Activated T-cell treated with anti-CD3 and anti-CD28 coated beads, Interleukin-2, amount 50 U/mL, for 72 hours (primary cell): Measurements from ENCODE around the gene CRELD2. TPM values are rescaled to one million over a fixed set of nuclear protein-coding genes. Genes with fewer than 3 reads are reported as not detected.

Source experiments
- ATAC-seq, 2 donors: fragments of 150-1000 bp; cut with Tn5 transposase; replicated peaks in 1 of 2; 2 replicates each; pipeline ENCODE4 v1.10.0; 2021; ENCODE audit warnings: moderate library complexity in 2 of 2, mild to moderate bottlenecking in 1 of 2
- DNase-seq, 2 donors: peaks; one replicate each; pipeline ENCODE4 v3.0.0; 2021 to 2022; ENCODE audit warnings: mixed read lengths in 1 of 2
- H3K27ac Mint-ChIP-seq: one replicate; pipeline ENCODE4 v1.8.0; 2022; ENCODE audit warnings: mild to moderate bottlenecking, moderate library complexity, mixed read lengths
- H3K27me3 Mint-ChIP-seq: one replicate; pipeline ENCODE4 v1.8.0; 2022; ENCODE audit warnings: low read depth, mixed read lengths
- H3K36me3 Mint-ChIP-seq, 2 donors: one replicate each; pipeline ENCODE4 v1.8.0; 2022; ENCODE audit warnings: mixed read lengths in 2 of 2, mild to moderate bottlenecking in 1 of 2; ENCODE audit not compliant: insufficient read depth in 2 of 2
- H3K4me1 Mint-ChIP-seq: one replicate; pipeline ENCODE4 v1.8.0; 2022; ENCODE audit warnings: low read depth, mixed read lengths
- H3K4me3 Mint-ChIP-seq, 2 donors: one replicate each; pipeline ENCODE4 v1.8.0; 2022; ENCODE audit warnings: mild to moderate bottlenecking in 2 of 2, mixed read lengths in 2 of 2, moderate library complexity in 2 of 2
- H3K9me3 Mint-ChIP-seq, 2 donors: one replicate each; pipeline ENCODE4 v1.8.0; 2022; ENCODE audit warnings: mixed read lengths in 2 of 2
- total RNA-seq, 2 donors: library from RNA; stranded (reverse); gene quantifications; one replicate each; pipeline ENCODE4 v1.2.3, GENCODE V29; 2022

The CRELD2 gene
- total RNA-seq, 2 donors from 2014 or later = 24.4 to 33.2 TPM

DNA sequence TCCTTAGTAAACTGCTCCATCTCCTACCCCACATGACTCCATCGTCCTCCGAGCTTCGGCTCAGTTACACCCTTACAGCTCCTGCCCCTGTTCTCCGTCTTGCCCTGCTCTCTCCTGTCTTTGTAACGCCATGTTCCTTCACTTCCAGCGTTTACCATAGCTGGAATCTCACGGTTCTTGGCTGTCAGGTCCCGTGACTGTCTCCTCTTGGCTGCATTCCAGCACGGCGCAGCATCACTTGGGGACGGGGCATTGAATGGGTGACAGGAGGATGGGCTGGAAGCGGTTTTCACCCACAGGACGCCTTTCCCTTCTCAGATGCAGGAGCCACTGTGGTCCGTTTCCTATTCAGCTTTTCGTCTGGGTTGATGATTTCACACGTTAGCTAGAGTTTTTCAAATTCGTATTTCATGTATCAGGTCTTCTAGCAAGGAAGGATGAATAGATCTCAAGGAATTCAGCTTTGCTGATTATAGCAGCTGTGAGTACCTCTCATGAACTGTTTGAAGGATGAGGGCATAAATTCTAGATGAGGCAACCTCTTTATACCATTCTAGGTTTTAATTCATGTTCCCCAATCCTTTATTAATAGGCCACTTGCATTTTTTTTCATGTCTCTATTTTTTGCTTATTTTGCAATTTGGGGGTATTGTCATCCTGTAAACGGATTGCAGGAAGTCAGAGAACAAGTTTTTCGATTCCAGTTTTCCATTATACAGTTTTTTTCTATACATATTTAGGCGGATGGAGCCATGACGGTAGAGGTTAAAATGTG, 35.7 kb upstream of the CRELD2 start:
- ATAC-seq = no peak
- H3K27ac Mint-ChIP-seq = no peak overlapping the region

DNA sequence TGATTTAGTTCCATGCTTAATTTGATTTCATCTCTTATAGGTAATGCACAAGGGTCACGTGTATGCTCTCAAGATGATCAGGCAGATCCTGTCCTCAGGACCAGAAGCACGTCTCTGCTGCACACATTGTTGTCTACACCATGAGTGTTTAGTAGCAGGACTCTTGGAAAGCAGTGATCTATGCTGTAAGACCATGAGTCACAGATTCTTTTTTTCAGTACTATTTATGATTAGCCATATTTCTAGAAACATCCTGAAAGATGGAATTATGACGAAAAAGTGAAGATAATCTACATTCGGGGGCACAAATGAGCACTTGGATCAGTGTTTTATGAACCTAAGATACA, 35.2 kb upstream of the CRELD2 start:
- H3K4me3 Mint-ChIP-seq = no peak overlapping the region
- no peak overlapping the region for H3K27ac Mint-ChIP-seq
- DNase-seq = no peak
- peaks cover 7 to 22% of the 10 kb centered on the region in 2 donors for H3K36me3 Mint-ChIP-seq
- H3K4me1 Mint-ChIP-seq = peaks cover 9% of the 10 kb centered on the region
- no peak for ATAC-seq
- no peaks in the 10 kb centered on the region for H3K27me3 Mint-ChIP-seq
- no peaks in the 10 kb centered on the region for H3K9me3 Mint-ChIP-seq

More for the DNA sequence above, 35.7 kb upstream of the CRELD2 start:
- H3K4me1 Mint-ChIP-seq = peaks cover 9% of the 10 kb centered on the region
- no peak for DNase-seq
- H3K4me3 Mint-ChIP-seq = no peak overlapping the region
- H3K9me3 Mint-ChIP-seq = no peaks in the 10 kb centered on the region
- H3K36me3 Mint-ChIP-seq = peaks cover 8 to 23% of the 10 kb centered on the region in 2 donors
- no peaks in the 10 kb centered on the region for H3K27me3 Mint-ChIP-seq

DNA sequence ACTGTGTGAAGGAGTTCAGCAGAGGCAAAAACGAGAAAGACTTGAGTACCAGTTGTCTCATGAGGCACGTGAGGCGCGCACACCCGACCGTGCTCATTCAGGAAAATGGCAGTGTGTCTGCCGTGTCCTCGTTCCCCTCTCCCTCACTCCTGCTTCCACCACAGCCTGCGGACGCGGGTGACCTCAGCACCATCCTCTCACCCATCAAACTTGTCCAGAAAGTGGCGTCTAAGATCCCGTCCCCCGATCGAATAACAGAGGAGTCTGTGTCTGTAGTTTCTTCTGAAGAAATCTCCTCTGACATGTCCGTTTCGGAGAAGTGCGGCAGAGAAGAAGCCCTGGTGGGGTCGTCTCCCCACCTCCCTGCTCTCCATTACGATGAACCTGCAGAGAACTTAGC, 34.4 kb upstream of the CRELD2 start:
- Mint-ChIP-seq H3K4me1 (peaks cover 9% of the 10 kb centered on the region), H3K27ac (no peak overlapping the region), H3K9me3 (no peaks in the 10 kb centered on the region), H3K36me3 (peaks cover 7 to 22% of the 10 kb centered on the region in 2 donors), H3K27me3 (no peaks in the 10 kb centered on the region), H3K4me3 (no peak overlapping the region)
- ATAC-seq (no peak), DNase-seq (no peak)

DNA sequence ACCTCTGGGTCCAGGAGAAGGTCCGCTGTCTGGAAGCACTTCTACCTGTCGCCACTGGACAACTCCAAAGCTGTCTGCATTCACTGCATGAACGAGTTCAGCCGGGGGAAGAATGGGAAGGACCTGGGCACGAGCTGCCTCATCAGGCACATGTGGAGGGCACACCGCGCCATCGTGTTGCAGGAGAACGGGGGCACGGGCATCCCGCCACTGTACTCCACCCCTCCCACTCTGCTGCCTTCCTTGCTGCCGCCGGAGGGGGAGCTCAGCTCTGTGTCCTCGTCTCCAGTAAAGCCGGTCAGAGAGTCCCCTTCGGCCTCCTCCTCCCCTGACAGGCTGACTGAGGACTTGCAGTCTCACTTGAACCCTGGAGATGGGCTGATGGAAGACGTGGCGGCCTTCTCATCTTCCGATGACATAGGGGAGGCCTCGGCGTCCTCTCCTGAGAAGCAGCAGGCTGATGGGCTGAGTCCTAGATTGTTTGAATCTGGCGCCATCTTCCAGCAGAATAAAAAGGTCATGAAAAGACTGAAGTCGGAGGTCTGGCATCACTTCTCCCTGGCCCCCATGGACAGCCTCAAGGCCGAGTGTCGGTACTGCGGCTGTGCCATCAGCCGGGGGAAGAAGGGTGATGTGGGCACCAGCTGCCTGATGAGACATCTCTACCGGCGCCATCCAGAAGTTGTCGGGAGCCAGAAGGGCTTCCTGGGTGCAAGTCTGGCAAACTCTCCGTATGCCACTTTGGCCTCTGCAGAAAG, 33.8 kb upstream of the CRELD2 start:
- H3K9me3 Mint-ChIP-seq = no peaks in the 10 kb centered on the region
- H3K36me3 Mint-ChIP-seq = peaks cover 7 to 24% of the 10 kb centered on the region in 2 donors
- no peak overlapping the region for H3K27ac Mint-ChIP-seq
- H3K27me3 Mint-ChIP-seq = no peaks in the 10 kb centered on the region
- DNase-seq (no peak), ATAC-seq (no peak)
- peaks cover 9% of the 10 kb centered on the region for H3K4me1 Mint-ChIP-seq
- H3K4me3 Mint-ChIP-seq = no peak overlapping the region

GRCh38 chr22:49885281-49885680, 33.2 kb upstream of the CRELD2 start:
- Mint-ChIP-seq H3K27ac (no peak overlapping the region), H3K4me1 (peaks cover 4% of the 10 kb centered on the region), H3K27me3 (no peaks in the 10 kb centered on the region), H3K9me3 (no peaks in the 10 kb centered on the region), H3K4me3 (no peak overlapping the region), H3K36me3 (peaks cover 7 to 30% of the 10 kb centered on the region in 2 donors)
- DNase-seq = no peak
- no peak for ATAC-seq

DNA sequence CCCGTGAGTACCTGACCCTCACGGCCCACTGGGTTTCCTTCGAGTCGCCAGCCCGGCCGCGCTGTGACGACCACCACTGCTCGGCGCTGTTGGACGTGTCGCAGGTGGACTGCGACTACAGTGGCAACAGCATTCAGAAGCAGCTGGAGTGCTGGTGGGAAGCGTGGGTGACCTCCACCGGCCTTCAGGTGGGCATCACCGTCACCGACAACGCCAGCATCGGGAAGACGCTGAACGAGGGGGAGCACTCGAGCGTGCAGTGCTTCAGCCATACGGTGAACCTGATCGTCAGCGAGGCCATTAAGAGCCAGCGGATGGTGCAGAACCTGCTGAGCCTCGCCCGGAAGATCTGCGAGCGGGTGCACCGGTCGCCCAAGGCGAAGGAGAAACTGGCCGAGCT, 32.6 kb upstream of the CRELD2 start:
- Mint-ChIP-seq H3K27me3 (no peaks in the 10 kb centered on the region), H3K4me3 (no peak overlapping the region), H3K4me1 (no peaks in the 10 kb centered on the region), H3K9me3 (no peaks in the 10 kb centered on the region), H3K27ac (no peak overlapping the region), H3K36me3 (peaks cover 7 to 35% of the 10 kb centered on the region in 2 donors)
- no peak for ATAC-seq
- no peak for DNase-seq

DNA sequence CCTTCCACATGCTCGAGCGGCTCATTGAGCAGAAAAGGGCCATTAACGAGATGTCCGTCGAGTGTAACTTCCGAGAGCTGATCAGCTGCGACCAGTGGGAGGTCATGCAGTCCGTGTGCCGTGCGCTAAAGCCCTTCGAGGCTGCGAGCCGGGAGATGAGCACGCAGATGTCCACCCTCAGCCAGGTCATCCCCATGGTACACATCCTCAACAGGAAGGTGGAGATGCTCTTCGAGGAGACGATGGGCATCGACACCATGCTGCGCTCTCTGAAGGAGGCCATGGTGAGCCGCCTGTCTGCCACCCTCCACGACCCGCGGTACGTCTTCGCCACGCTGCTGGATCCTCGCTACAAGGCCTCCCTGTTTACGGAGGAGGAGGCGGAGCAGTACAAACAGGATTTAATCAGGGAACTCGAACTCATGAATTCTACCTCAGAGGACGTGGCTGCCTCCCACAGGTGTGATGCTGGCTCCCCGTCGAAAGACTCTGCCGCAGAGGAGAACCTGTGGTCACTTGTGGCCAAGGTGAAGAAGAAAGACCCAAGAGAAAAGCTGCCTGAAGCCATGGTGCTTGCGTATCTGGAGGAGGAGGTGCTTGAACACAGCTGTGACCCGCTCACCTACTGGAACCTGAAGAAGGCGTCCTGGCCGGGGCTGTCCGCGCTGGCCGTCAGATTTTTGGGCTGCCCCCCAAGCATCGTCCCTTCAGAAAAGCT, 31.9 kb upstream of the CRELD2 start:
- no peaks in the 10 kb centered on the region for H3K4me1 Mint-ChIP-seq
- no peak overlapping the region for H3K27ac Mint-ChIP-seq
- peaks cover 2 to 3% of the 10 kb centered on the region in 2 donors for H3K9me3 Mint-ChIP-seq
- peaks cover 12 to 40% of the 10 kb centered on the region in 2 donors for H3K36me3 Mint-ChIP-seq
- no peak for ATAC-seq
- DNase-seq = no peak
- H3K4me3 Mint-ChIP-seq = no peak overlapping the region
- H3K27me3 Mint-ChIP-seq = no peaks in the 10 kb centered on the region

GRCh38 chr22:49887064-49887451, 31.4 kb upstream of the CRELD2 start:
- no peaks in the 10 kb centered on the region for H3K27me3 Mint-ChIP-seq

DNA sequence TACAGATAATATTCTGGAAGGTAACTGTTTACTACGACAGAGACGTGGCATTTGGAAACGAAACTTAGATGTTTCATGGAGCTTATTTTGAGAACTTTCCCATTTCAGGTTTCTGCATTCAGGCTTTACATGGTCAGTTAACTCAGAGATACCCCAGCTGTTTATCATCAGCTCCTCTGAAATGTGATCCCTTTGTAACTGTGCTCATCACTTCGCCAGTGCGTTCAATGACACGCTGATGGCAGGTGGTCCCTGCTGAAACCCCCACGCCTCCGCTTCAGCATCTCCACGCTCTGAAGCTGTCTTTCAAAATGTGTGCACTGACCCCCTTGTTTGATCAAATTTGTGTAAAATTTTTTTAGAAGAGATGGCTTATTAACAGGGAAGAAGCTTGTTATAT, 30.7 kb upstream of the CRELD2 start:
- no peak overlapping the region for H3K4me3 Mint-ChIP-seq
- peaks cover 2 to 3% of the 10 kb centered on the region in 2 donors for H3K9me3 Mint-ChIP-seq
- H3K27ac Mint-ChIP-seq = no peak overlapping the region

More at GRCh38 chr22:49887064-49887451, 31.4 kb upstream of the CRELD2 start:
- H3K27ac Mint-ChIP-seq = no peak overlapping the region
- peaks cover 12 to 43% of the 10 kb centered on the region in 2 donors for H3K36me3 Mint-ChIP-seq
- H3K4me1 Mint-ChIP-seq = no peaks in the 10 kb centered on the region
- DNase-seq = no peak
- H3K9me3 Mint-ChIP-seq = peaks cover 2 to 3% of the 10 kb centered on the region in 2 donors
- no peak overlapping the region for H3K4me3 Mint-ChIP-seq
- ATAC-seq = no peak

DNA sequence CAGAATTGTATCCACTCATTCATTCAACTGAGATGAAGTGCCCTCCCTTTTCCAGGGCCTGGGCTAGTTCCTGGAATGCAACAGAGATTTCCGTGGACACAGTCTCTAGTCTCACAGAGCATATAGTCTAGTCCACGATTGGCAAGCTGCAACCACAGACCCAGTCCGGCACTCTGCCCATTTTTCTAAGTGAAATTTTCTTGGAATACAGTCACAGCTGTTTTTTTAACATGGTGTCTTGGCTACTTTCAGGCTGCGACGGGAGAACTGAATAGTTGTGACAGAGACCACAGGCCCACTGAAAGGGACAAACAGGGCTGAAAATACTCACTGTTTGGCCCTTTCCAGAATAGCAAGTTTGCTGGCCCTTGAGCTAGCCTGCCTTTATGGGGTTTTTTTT, 29.4 kb upstream of the CRELD2 start:
- Mint-ChIP-seq H3K9me3 (peaks cover 4 to 5% of the 10 kb centered on the region in 2 donors), H3K36me3 (peaks cover 14 to 40% of the 10 kb centered on the region in 2 donors), H3K4me1 (no peaks in the 10 kb centered on the region), H3K27ac (no peak overlapping the region), H3K4me3 (no peak overlapping the region), H3K27me3 (no peaks in the 10 kb centered on the region)
- no peak for ATAC-seq
- no peak for DNase-seq

More for the DNA sequence above, 30.7 kb upstream of the CRELD2 start:
- Mint-ChIP-seq H3K27me3 (no peaks in the 10 kb centered on the region), H3K4me1 (no peaks in the 10 kb centered on the region), H3K36me3 (peaks cover 12 to 43% of the 10 kb centered on the region in 2 donors)
- ATAC-seq (no peak), DNase-seq (no peak)

- Mint-ChIP-seq H3K4me1 (no peaks in the 10 kb centered on the region), H3K4me3 (no peak overlapping the region), H3K27ac (no peak overlapping the region), H3K27me3 (no peaks in the 10 kb centered on the region), H3K9me3 (peaks cover 4 to 5% of the 10 kb centered on the region in 2 donors), H3K36me3 (peaks cover 8 to 32% of the 10 kb centered on the region in 2 donors)
- DNase-seq = no peak
- ATAC-seq = no peak
Observed at GRCh38 chr22:49892226-49892899, 26.1 kb upstream of the CRELD2 start.

DNA sequence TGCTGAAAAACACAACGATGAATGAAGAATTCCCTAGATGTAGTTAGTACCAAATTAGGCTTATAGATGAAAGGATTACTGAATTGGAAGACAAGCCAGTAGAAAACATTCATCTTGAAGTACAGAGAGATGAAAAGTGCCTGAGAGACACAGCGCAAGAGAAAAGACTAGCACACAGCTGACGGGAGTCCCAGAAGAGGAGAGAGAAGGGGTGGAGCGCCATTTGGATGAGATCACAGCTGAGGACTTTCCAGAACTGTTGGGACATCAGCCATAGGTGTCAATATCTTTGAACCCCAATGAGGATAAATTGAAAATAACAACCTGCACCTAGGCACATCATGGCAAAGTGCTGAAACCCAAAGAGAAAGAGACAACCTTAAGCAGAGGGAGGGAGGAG, 25.4 kb upstream of the CRELD2 start:
- H3K4me3 Mint-ChIP-seq = no peak overlapping the region
- peaks cover 8 to 32% of the 10 kb centered on the region in 2 donors for H3K36me3 Mint-ChIP-seq
- DNase-seq = no peak
- ATAC-seq = no peak
- H3K4me1 Mint-ChIP-seq = no peaks in the 10 kb centered on the region
- peaks cover 4 to 5% of the 10 kb centered on the region in 2 donors for H3K9me3 Mint-ChIP-seq
- H3K27me3 Mint-ChIP-seq = no peaks in the 10 kb centered on the region
- no peak overlapping the region for H3K27ac Mint-ChIP-seq
